Ishikawa (cell line): ENCODE results near the gene RBM42.

Experiments used
- CEBPB ChIP-seq: IDR thresholded peaks from 2 replicates; pipeline ENCODE4 v1.6.1; 2012
- CREB1 ChIP-seq: IDR thresholded peaks from 2 replicates; pipeline ENCODE4 v1.6.1; 2012; ENCODE audit warnings: low read depth
- EP300 ChIP-seq: IDR thresholded peaks from 2 replicates; pipeline ENCODE4 v1.6.1; 2012; ENCODE audit warnings: borderline replicate concordance
- FOXM1 ChIP-seq: IDR thresholded peaks from 2 replicates; pipeline ENCODE4 v1.6.1; 2012; ENCODE audit warnings: low read depth, borderline replicate concordance
- MAX ChIP-seq: IDR thresholded peaks from 2 replicates; pipeline ENCODE4 v1.6.1; 2012
- NFIC ChIP-seq: IDR thresholded peaks from 2 replicates; pipeline ENCODE4 v1.6.1; 2012
- RAD21 ChIP-seq: IDR thresholded peaks from 2 replicates; pipeline ENCODE4 v1.6.1; 2012; ENCODE audit warnings: low read depth
- REST ChIP-seq: IDR thresholded peaks from 2 replicates; pipeline ENCODE4 v1.6.1; 2012; ENCODE audit warnings: low read depth, mild to moderate bottlenecking
- TAF1 ChIP-seq: IDR thresholded peaks from 2 replicates; pipeline ENCODE4 v1.6.1; 2012; ENCODE audit warnings: low read depth, mild to moderate bottlenecking
- TCF12 ChIP-seq: IDR thresholded peaks from 2 replicates; pipeline ENCODE4 v1.6.1; 2012; ENCODE audit warnings: low read depth
- TEAD4 ChIP-seq: IDR thresholded peaks from 2 replicates; pipeline ENCODE4 v1.6.1; 2012
- USF1 ChIP-seq: IDR thresholded peaks from 2 replicates; pipeline ENCODE4 v1.6.1; 2012
- YY1 ChIP-seq: IDR thresholded peaks from 2 replicates; pipeline ENCODE4 v1.6.1; 2012; ENCODE audit warnings: low read depth
- ZBTB7A ChIP-seq: IDR thresholded peaks from 2 replicates; pipeline ENCODE4 v1.6.1; 2012; ENCODE audit warnings: low read depth

GRCh38 chr19:35671818-35672217 lies 43.0 kb downstream of the RBM42 start:
- no peak for TF ChIP-seq USF1
- no peak for TF ChIP-seq FOXM1
- TF ChIP-seq TCF12: peak; percentile 37; the same call in 1 of the 2 replicates
- TF ChIP-seq MAX: peak; percentile 53
- TF ChIP-seq EP300: no peak
- no peak for TF ChIP-seq RAD21
- no peak for TF ChIP-seq YY1
- no peak for TF ChIP-seq TAF1
- TF ChIP-seq REST: no peak
- peak; percentile 96 for TF ChIP-seq CEBPB
- TF ChIP-seq NFIC: no peak
- no peak for TF ChIP-seq ZBTB7A
- TF ChIP-seq TEAD4: peak; percentile 42
- no peak for TF ChIP-seq CREB1
